ENCODE measurements around the gene STEAP2. TPM values are rescaled to one million over a fixed set of nuclear protein-coding genes. Genes with fewer than 3 reads are reported as not detected.

The STEAP2 gene
- total RNA-seq, 1 experiment from 2014 or later, result 13.4 TPM

DNA sequence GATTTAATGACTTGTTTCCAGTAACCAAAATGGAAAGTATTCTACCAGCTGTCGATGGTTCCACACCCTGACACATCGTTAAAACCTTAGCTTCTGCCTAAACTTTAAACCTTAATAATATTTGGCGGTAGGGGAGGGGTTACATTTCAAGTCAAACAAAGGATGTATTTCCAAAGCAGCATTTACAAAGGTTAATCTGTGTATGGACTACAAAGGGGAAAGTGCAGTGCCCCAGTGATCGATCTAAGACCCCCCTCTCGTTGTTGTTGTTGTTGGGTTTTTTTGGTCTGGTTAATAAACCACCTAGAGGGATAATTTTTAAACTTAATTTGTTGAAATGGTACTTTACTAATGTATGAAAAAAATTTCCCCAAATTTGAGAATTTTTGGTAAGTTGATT lies 1.1 kb upstream of the STEAP2 start:
- ATAC-seq (no peak), DNase-seq (ENCODE audit: low read depth, low spot score) (no peak)
- Histone ChIP-seq H3K4me1 (ENCODE audit: control insufficient read depth in 1 of 2, insufficient read depth in 2 of 2, low read length in 2 of 2) (peaks cover 9 to 22% of the 10 kb centered on the region in 2 experiments), H4K20me1 (ENCODE audit: insufficient read depth) (no peaks in the 10 kb centered on the region), H3K9me3 (ENCODE audit: control insufficient read depth in 1 of 2, insufficient read depth in 1 of 2, low read depth in 1 of 2, low read length in 2 of 2) (no peaks in the 10 kb centered on the region), H3K4me3 (replicated peaks in 1 of 2; ENCODE audit: low read depth in 1 of 2, low read length in 2 of 2) (no peak overlapping the region), H3K9me2 (ENCODE audit: insufficient read depth) (no peaks in the 10 kb centered on the region), H3K4me2 (ENCODE audit: low read length) (no peak overlapping the region), H3K27ac (ENCODE audit: low read depth, low read length) (no peak overlapping the region), H3K9ac (ENCODE audit: low read length) (no peak overlapping the region), H3K27me3 (ENCODE audit: insufficient read depth, low read length) (no peaks in the 10 kb centered on the region), H3K36me3 (ENCODE audit: control insufficient read depth in 1 of 2, insufficient read depth in 2 of 2, low read length in 2 of 2) (no peaks in the 10 kb centered on the region), H2AFZ (ENCODE audit: low read depth, low read length, poor library complexity, severe bottlenecking) (peak overlapping the region; percentile 38), H3K79me2 (ENCODE audit: insufficient read depth, low read length) (peaks cover 4% of the 10 kb centered on the region; the same call in 1 of the 2 replicates)
- intact Hi-C loops (cut with micrococcal nuclease), result loop anchor here (2.0 to 5.0 kb wide), 2 partner anchors 32 to 53 kb away; no protein-coding TSS in a partner anchor
- RAD21 ChIA-PET (ENCODE audit: low non-redundant PET in 1 of 2, low total read pairs in 2 of 2, uncharacterized antibody in 2 of 2, unreplicated experiment in 2 of 2), result no interaction called here
- POLR2A ChIA-PET, result no interaction called here
- CTCF ChIA-PET, result interaction anchor here (1.0 kb wide), 1 partner anchor 54 kb away, joined by 3 read pairs; no protein-coding TSS in a partner anchor
- no TSS peak for BruUV-seq (replicated peaks)
- TF ChIP-seq EGR1 (IDR thresholded peaks at IDR 0.05; ENCODE audit: low read depth), result no peak
- TF ChIP-seq, protein P1, sequence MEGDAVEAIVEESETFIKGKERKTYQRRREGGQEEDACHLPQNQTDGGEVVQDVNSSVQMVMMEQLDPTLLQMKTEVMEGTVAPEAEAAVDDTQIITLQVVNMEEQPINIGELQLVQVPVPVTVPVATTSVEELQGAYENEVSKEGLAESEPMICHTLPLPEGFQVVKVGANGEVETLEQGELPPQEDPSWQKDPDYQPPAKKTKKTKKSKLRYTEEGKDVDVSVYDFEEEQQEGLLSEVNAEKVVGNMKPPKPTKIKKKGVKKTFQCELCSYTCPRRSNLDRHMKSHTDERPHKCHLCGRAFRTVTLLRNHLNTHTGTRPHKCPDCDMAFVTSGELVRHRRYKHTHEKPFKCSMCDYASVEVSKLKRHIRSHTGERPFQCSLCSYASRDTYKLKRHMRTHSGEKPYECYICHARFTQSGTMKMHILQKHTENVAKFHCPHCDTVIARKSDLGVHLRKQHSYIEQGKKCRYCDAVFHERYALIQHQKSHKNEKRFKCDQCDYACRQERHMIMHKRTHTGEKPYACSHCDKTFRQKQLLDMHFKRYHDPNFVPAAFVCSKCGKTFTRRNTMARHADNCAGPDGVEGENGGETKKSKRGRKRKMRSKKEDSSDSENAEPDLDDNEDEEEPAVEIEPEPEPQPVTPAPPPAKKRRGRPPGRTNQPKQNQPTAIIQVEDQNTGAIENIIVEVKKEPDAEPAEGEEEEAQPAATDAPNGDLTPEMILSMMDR (IDR thresholded peaks at IDR 0.05 in 2 of 3, conservative IDR thresholded peaks at IDR 0.05 in 1 of 3; ENCODE audit: borderline replicate concordance in 1 of 3, insufficient read depth in 1 of 3, low read depth in 2 of 3, low read length in 2 of 3), result no peak
- TF ChIP-seq TCF7L2 (IDR thresholded peaks at IDR 0.05; ENCODE audit: borderline replicate concordance, extremely low read depth, insufficient read depth, insufficient read length), result no peak
- TF ChIP-seq EZH2phosphoT487 (IDR thresholded peaks at IDR 0.05; ENCODE audit: borderline replicate concordance), result no peak
- TF ChIP-seq, protein P2, sequence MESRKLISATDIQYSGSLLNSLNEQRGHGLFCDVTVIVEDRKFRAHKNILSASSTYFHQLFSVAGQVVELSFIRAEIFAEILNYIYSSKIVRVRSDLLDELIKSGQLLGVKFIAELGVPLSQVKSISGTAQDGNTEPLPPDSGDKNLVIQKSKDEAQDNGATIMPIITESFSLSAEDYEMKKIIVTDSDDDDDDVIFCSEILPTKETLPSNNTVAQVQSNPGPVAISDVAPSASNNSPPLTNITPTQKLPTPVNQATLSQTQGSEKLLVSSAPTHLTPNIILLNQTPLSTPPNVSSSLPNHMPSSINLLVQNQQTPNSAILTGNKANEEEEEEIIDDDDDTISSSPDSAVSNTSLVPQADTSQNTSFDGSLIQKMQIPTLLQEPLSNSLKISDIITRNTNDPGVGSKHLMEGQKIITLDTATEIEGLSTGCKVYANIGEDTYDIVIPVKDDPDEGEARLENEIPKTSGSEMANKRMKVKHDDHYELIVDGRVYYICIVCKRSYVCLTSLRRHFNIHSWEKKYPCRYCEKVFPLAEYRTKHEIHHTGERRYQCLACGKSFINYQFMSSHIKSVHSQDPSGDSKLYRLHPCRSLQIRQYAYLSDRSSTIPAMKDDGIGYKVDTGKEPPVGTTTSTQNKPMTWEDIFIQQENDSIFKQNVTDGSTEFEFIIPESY (IDR thresholded peaks at IDR 0.05; ENCODE audit: extremely low read depth, insufficient replicate concordance, low read length), result no peak

Data from HCT116 (cell line).